WTC11 (cell line): ENCODE results near the gene SQOR. TPM values are rescaled to one million over a fixed set of nuclear protein-coding genes. Genes with fewer than 3 reads are reported as not detected.

Experiments used
- ATAC-seq: fragments of 200-7000 bp; cut with Tn5 transposase; 2 replicates; pipeline ENCODE4 v1.10.0; 2021; ENCODE audit warnings: mild to moderate bottlenecking, moderate library complexity
- CTCF ChIA-PET: fragments of 300-600 bp; sonication (Branson Sonifier 250); formaldehyde crosslinking; loops from one replicate; lab custom pipeline; 2021; ENCODE audit warnings: antibody characterized with exemption; lab: Charles Lee
- POLR2A ChIA-PET: fragments of 350-600 bp; sonication (Branson Sonifier 250); formaldehyde crosslinking; loops from one replicate; lab custom pipeline; 2021; ENCODE audit warnings: antibody characterized with exemption; lab: Charles Lee
- DNase-seq: peaks from one replicate; pipeline ENCODE4 v3.0.0; 2021; ENCODE audit warnings: low spot score
- H3K27ac Mint-ChIP-seq: 2 replicates; pipeline ENCODE4 v1.8.0; 2021; ENCODE audit warnings: mixed read lengths
- H3K27me3 Mint-ChIP-seq: 2 replicates; pipeline ENCODE4 v1.8.0; 2021; ENCODE audit warnings: low read depth, mild to moderate bottlenecking, moderate library complexity, mixed read lengths
- H3K36me3 Mint-ChIP-seq: 2 replicates; pipeline ENCODE4 v1.8.0; 2021; ENCODE audit warnings: mixed read lengths
- H3K4me1 Mint-ChIP-seq: 2 replicates; pipeline ENCODE4 v1.8.0; 2022; ENCODE audit warnings: mixed read lengths
- H3K4me3 Mint-ChIP-seq: 2 replicates; pipeline ENCODE4 v1.8.0; 2021; ENCODE audit warnings: mild to moderate bottlenecking, moderate library complexity, mixed read lengths
- H3K9me3 Mint-ChIP-seq: 2 replicates; pipeline ENCODE4 v1.8.0; 2021; ENCODE audit warnings: mixed read lengths
- AR ChIP-seq: fragments of 250-450 bp; sonication (Bioruptor Pico); IDR thresholded peaks from 2 replicates; pipeline ENCODE4 v1.9.0; 2021; ENCODE audit warnings: mild to moderate bottlenecking
- CREM ChIP-seq: sonication (generic); formaldehyde crosslinking; IDR thresholded peaks from 2 replicates; pipeline ENCODE4 v1.8.1; 2022; ENCODE audit warnings: mild to moderate bottlenecking, missing genetic modification reagents, moderate library complexity
- E2F4 ChIP-seq: sonication (generic); formaldehyde crosslinking; IDR thresholded peaks from 2 replicates; pipeline ENCODE4 v1.8.1; 2022; ENCODE audit warnings: low read depth, mild to moderate bottlenecking, moderate library complexity, missing genetic modification reagents, borderline replicate concordance
- ELF4 ChIP-seq: sonication (generic); formaldehyde crosslinking; IDR thresholded peaks from 2 replicates; pipeline ENCODE4 v1.8.1; 2022; ENCODE audit warnings: low read depth, mild to moderate bottlenecking, moderate library complexity, missing genetic modification reagents
- EMX1 ChIP-seq: fragments of 250-450 bp; sonication (Bioruptor Pico); IDR thresholded peaks from 2 replicates; pipeline ENCODE4 v1.8.0; 2021; ENCODE audit warnings: mild to moderate bottlenecking
- ERG ChIP-seq: fragments of 250-450 bp; sonication (Bioruptor Pico); IDR thresholded peaks from 2 replicates; pipeline ENCODE4 v1.8.0; 2021; ENCODE audit warnings: mild to moderate bottlenecking
- FOXP1 ChIP-seq: sonication (generic); formaldehyde crosslinking; IDR thresholded peaks from 2 replicates; pipeline ENCODE4 v1.8.0; 2022; ENCODE audit warnings: missing genetic modification reagents, mild to moderate bottlenecking, moderate library complexity, borderline replicate concordance
- GRHL2 ChIP-seq: fragments of 250-450 bp; sonication (Bioruptor Pico); IDR thresholded peaks from 2 replicates; pipeline ENCODE4 v1.8.0; 2022; ENCODE audit warnings: mild to moderate bottlenecking, moderate library complexity; ENCODE audit not compliant: insufficient replicate concordance, severe bottlenecking
- HMGXB4 ChIP-seq: sonication (generic); formaldehyde crosslinking; IDR thresholded peaks from 2 replicates; pipeline ENCODE4 v1.8.1; 2023; ENCODE audit warnings: mild to moderate bottlenecking, moderate library complexity, missing genetic modification reagents
- MYBL2 ChIP-seq: sonication (generic); formaldehyde crosslinking; IDR thresholded peaks from 2 replicates; pipeline ENCODE4 v1.8.1; 2023; ENCODE audit warnings: mild to moderate bottlenecking, moderate library complexity, missing genetic modification reagents
- SMAD3 ChIP-seq: sonication (generic); formaldehyde crosslinking; IDR thresholded peaks from 2 replicates; pipeline ENCODE4 v1.8.0; 2022; ENCODE audit warnings: missing genetic modification reagents, mild to moderate bottlenecking, borderline replicate concordance
- SOX15 ChIP-seq: fragments of 250-450 bp; sonication (Bioruptor Pico); IDR thresholded peaks from 2 replicates; pipeline ENCODE4 v1.9.0; 2021; ENCODE audit warnings: mild to moderate bottlenecking
- STAT6 ChIP-seq: sonication (generic); formaldehyde crosslinking; conservative IDR thresholded peaks from 2 replicates; pipeline ENCODE4 v1.8.1; 2023; ENCODE audit warnings: mild to moderate bottlenecking, low read depth, missing genetic modification reagents, moderate library complexity
- ZNF232 ChIP-seq: sonication (generic); formaldehyde crosslinking; IDR thresholded peaks from 2 replicates; pipeline ENCODE4 v1.8.0; 2022; ENCODE audit warnings: mild to moderate bottlenecking, missing genetic modification reagents
- total RNA-seq: library from RNA; stranded (reverse); gene quantifications from 3 replicates; pipeline ENCODE4 v1.2.3, GENCODE V29; 2021

SQOR gene
- total RNA-seq, 1 experiment from 2014 or later = 0.72 TPM

- H3K27me3 Mint-ChIP-seq = peaks cover 2% of the 10 kb centered on the region; the same call in 1 of the 2 replicates
- ATAC-seq (no peak), DNase-seq (no peak)
- no peak overlapping the region for H3K27ac Mint-ChIP-seq
- CTCF ChIA-PET = interaction anchor here (0.6 to 1.9 kb wide), 4 partner anchors 9 to 194 kb away, joined by 3 to 5 read pairs (median 3); no protein-coding TSS in a partner anchor
- POLR2A ChIA-PET = no interaction called here
- TF ChIP-seq E2F4 (CRISPR knock-in tag) = no peak
- no peaks in the 10 kb centered on the region for H3K4me1 Mint-ChIP-seq
- H3K36me3 Mint-ChIP-seq = no peaks in the 10 kb centered on the region
- peaks cover 12% of the 10 kb centered on the region for H3K9me3 Mint-ChIP-seq
- no peak overlapping the region for H3K4me3 Mint-ChIP-seq
Observed at GRCh38 chr15:45653702-45654424, 19.0 kb downstream of the SQOR start.

- TF ChIP-seq SOX15 (CRISPR knock-in tag) (no peak), FOXP1 (no peak), MYBL2 (CRISPR knock-in tag) (no peak), ERG (CRISPR knock-in tag) (no peak), ELF4 (CRISPR knock-in tag) (no peak), SMAD3 (no peak), AR (CRISPR knock-in tag) (no peak), CREM (no peak), STAT6 (CRISPR knock-in tag) (no peak), GRHL2 (CRISPR knock-in tag) (no peak), HMGXB4 (CRISPR knock-in tag) (no peak), ZNF232 (CRISPR knock-in tag) (no peak), EMX1 (no peak)
- ATAC-seq = no peak
- Mint-ChIP-seq H3K36me3 (no peaks in the 10 kb centered on the region), H3K9me3 (peaks cover 12% of the 10 kb centered on the region), H3K27me3 (no peaks in the 10 kb centered on the region), H3K27ac (no peak overlapping the region), H3K4me3 (no peak overlapping the region), H3K4me1 (peaks cover 2% of the 10 kb centered on the region)
- DNase-seq = no peak
- CTCF ChIA-PET = no interaction called here
- POLR2A ChIA-PET = no interaction called here
Observed at GRCh38 chr15:45654749-45655148, 19.9 kb downstream of the SQOR start.
